ENCODE data around the gene SIRPA. TPM values are rescaled to one million over a fixed set of nuclear protein-coding genes. Genes with fewer than 3 reads are reported as not detected.

Gene SIRPA
- total RNA-seq, 1 donor from 2014 or later: 20.9 TPM

Other genes starting within 250 kb of the SIRPA start
- gene SIRPG, start 237.6 kb upstream of the SIRPA start, total RNA-seq: not detected
- not detected for gene PDYN, start 98.7 kb downstream of the SIRPA start, total RNA-seq
- 13.5 TPM for gene STK35, start 206.4 kb downstream of the SIRPA start, total RNA-seq

All from Right ventricle myocardium inferior (tissue), 1 donor.